COLO829 (cell line): ENCODE data around the gene KRT74.

Experiments
- DNase-seq: peaks from one replicate; pipeline ENCODE4 v3.0.0; 2012; ENCODE audit warnings: low spot score

KRT74 gene

DNA sequence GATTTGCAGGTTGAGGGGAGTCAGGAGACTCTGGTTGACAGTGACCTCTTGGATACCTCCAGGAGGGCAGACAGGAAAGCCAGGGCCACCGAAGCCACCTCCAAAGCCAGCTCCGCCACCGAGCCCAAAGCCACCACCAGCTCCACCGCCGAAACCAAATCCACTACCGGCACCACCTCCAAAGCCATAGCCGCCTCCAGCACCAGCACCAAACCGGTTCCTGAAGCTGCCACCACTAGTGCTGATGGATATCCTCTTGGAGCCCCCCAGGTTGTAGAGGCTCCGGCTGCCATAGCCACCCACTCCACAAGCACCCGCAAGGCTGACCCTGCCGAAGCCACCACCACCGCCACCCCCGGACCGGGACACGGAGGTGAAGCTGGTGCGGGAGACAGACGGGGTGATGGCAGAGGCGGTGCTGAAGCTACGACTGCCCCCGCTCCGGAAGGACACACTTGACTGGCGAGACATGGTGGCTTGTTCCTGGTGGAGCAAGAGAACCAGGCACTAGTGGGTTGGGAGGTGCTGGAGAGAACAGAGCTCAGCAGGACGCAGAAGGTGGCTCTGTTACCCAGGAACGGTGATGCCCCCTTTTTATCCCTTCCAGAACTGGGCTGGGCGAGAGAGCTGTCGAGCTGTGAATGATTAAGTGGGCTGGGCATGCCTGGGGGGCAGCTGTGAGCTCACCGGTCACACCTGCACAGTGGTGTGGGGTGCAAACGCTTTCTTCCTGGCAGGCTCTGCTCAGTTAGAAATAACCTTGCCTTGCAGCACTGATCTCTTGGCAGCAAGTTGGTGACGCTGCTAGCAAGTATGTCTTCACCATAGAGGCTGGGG lies 53.6 kb downstream of the KRT74 start, which contains the start of gene KRT5:
Gene KRT5 (minus strand): TSS at position 569 of the 837 bp plus-strand sequence. CDS start 98 bp downstream, at position 471.
- DNase-seq = no peak

DNA sequence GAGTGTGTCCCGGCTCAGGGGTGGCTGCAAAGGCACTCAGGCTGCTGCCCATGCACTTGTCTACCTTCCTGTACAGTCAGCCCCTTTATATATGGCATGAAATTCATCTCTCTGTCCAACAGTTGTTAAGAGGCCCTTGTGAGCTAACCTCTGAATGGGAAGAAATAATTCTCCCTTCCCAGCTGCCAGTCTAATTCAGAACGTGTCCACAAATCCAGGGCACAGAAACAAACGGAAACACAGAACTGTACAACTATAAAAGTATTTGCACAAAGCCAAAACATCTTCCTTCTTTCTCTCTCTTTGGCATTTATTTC lies 54.3 kb downstream of the KRT74 start:
- DNase-seq = no peak

DNA sequence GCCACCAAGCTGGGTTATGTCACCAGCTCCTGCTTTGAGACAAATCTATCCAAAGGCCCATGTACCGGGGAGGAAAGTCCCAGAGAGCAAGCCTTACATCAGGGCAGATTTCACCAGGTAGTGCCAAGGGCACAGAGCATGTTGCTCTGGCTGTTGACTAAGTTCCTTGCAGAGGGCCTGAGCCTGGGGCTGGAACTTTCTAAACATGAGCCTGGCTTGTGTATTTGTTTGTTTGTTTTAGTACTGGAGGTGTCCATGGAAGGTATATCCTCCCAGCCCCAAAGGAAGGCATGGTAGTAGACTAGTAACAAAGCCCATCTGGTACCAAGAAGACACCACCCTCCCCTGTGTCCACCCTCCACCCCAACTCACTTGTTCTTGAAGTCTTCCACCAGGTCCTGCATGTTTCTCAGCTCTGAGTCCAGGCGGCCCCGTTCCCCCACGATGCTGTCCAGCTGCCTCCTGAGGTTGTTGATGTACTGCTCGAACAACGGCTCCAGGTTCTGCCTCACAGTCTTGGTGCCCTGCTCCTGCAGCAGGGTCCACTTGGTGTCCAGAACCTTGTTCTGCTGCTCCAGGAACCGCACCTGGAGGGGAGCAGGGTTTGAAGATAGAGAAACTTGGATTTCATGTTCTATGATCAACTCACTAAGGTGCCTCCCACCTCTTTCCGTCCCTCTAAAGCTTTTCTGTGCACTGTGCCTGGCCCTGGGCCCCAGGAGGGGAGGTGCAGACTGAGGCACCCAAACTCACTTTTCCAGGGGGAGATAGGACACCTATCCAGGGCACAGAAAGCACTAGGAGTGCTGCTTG lies 54.9 kb downstream of the KRT74 start:
- no peak for DNase-seq

DNA sequence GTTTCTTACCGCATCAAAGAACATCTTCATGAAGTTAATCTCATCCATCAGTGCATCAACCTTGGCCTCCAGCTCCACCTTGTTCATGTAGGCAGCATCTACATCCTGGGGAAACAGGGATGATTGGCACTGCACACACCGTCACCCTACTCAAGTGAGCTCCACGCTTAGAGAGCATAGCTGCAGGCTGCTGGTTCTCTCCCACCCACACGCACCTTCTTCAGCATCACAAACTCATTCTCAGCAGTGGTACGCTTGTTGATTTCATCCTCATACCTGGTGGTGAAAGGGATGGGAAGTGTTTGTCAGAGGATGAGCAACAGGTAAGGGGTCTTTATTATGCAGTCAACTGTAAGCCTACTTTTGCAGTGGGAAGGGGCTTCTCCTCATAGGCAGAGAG lies 55.8 kb downstream of the KRT74 start:
- DNase-seq = no peak

DNA sequence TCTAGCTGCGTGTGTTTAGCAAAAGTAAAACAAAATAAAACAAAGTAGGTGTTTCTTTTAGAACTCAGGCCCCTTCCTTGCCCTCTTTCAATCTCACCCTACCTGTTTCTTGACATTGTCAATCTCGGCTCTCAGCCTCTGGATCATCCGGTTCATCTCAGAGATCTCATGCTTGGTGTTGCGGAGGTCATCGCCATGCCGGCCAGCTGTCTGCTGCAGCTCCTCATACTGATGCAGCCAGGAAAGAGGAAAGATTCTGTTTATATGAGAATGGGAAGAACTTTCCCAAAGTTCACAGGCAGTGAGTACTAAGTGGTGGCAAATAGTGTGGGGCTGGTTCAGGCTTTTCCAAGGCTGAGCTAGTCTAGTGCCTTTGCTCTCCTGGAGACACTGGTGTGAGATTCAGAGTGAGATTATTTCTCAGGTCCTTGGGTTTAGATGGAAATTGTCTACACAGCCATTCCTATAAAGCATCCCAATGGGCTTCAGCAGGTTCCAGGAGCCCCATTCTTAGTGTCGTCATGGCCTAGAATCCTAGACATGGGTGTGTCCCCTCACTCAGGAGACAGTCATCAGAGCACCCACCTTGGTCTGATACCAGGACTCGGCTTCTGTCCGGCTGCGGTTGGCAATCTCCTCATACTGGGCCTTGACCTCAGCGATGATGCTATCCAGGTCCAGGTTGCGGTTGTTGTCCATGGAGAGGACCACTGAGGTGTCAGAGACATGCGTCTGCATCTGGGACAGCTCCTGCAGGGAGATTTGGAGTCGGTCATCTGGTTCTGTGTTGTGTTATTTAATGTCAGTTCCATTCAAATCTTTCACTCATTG lies 56.4 kb downstream of the KRT74 start:
- DNase-seq = no peak

DNA sequence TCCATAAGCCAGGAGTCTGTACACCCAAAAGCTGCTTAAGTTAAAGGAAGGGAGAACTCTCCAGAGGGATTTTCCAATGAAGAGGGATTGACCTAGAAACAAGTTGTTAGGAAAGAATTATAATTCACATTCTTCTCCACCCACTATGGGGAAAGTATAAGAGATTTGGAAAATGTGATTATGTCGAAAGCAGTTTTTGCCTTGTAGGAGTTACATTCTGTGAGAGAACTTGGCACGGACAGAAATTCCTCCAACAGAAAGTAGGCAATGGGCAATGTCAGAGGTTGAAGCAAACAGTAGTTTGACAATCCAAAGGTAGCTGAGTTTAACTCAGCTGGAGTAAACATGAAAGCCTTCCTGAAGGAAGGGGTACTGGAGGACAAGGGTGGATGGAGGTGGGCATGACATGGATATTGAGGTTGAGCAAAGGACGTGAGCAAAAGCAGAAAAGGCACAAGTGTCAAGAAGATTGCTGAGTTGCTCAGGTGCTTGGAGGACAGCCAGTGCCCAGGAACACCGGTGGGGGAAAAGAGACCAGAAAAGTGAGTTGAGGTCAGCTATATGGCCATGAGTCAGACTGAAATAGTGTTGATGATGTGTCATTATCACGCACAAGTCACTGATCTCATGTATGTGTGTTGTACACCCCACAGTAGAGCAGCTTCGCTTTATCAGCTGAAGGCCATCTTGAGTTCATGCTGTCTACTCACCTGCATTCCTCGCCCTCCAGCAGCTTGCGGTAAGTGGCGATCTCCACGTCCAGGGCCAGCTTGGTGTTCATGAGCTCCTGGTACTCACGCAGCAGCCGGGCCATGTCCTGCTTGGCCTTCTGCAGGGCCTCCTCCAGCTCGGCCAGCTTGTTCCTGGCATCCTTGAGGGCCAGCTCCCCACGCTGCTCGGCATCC lies 57.5 kb downstream of the KRT74 start:
- no peak for DNase-seq
